H1 (cell line): ENCODE measurements around the gene MACF1. TPM values are rescaled to one million over a fixed set of nuclear protein-coding genes. Genes with fewer than 3 reads are reported as not detected.

Source experiments
- CTCF ChIA-PET: fragments of 300-600 bp; sonication (Branson Sonifier 250); formaldehyde crosslinking; loops from one replicate; lab custom pipeline; 2021; ENCODE audit not compliant: partially characterized antibody; lab: Charles Lee
- POLR2A ChIA-PET: fragments of 300-600 bp; sonication (Branson Sonifier 250); formaldehyde crosslinking; loops from one replicate; lab custom pipeline; 2021; ENCODE audit warnings: inconsistent platforms; ENCODE audit not compliant: partially characterized antibody; lab: Charles Lee
- DNase-seq, 2 experiments: peaks; one replicate each; pipeline versions ENCODE4 v3.0.0 to v3.0.0-alpha.2; 2010 to 2022; ENCODE audit warnings: low spot score in 2 of 2, low read depth in 1 of 2, mixed read lengths in 1 of 2
- FAIRE-seq: peaks from 2 replicates; lab custom pipeline; 2011; peaks lifted over from hg19 to GRCh38; lab: Jason Lieb, UNC
- H2AFZ ChIP-seq: 2 replicates; pipeline ENCODE4 v1.8.1; 2012; ENCODE audit warnings: low read length, inconsistent platforms
- H2AK5ac ChIP-seq: 2 replicates; pipeline ENCODE4 v1.6.1; 2013; ENCODE audit warnings: low read depth, low read length
- H2BK120ac ChIP-seq: replicated peaks from 2 replicates; pipeline ENCODE3; 2013; ENCODE audit warnings: low read depth, low read length, inconsistent platforms
- H2BK12ac ChIP-seq: 2 replicates; pipeline ENCODE4 v1.6.1; 2013; ENCODE audit warnings: low read depth, low read length
- H2BK15ac ChIP-seq: 2 replicates; pipeline ENCODE4 v1.6.1; 2013; ENCODE audit warnings: low read length
- H2BK20ac ChIP-seq: 2 replicates; pipeline ENCODE4 v1.6.1; 2013; ENCODE audit warnings: low read length
- H2BK5ac ChIP-seq: 2 replicates; pipeline ENCODE4 v1.6.1; 2013; ENCODE audit warnings: low read depth, low read length
- H3K14ac ChIP-seq: 2 replicates; pipeline ENCODE4 v1.6.1; 2013; ENCODE audit warnings: inconsistent platforms; ENCODE audit not compliant: insufficient read length
- H3K18ac ChIP-seq: 2 replicates; pipeline ENCODE4 v1.6.1; 2013; ENCODE audit warnings: low read length; ENCODE audit errors: extremely low read depth
- H3K23ac ChIP-seq: 2 replicates; pipeline ENCODE4 v1.6.1; 2013; ENCODE audit warnings: inconsistent platforms; ENCODE audit not compliant: insufficient read length
- H3K23me2 ChIP-seq: 2 replicates; pipeline ENCODE4 v1.6.1; 2013; ENCODE audit warnings: low read depth, low read length
- H3K27ac ChIP-seq: 2 replicates; pipeline ENCODE4 v1.6.1; 2011; ENCODE audit warnings: low read depth, low read length, inconsistent platforms
- H3K27me3 ChIP-seq, 4 experiments: replicated peaks in 1 of 4; 1 replicate in 1 of 4; 2 replicates in 3 of 4; pipeline versions ENCODE4 v1.6.1 to v1.8.1; 2011 to 2013; ENCODE audit warnings: low read length in 3 of 4, mild to moderate bottlenecking in 3 of 4, inconsistent platforms in 2 of 4, mixed read lengths in 2 of 4, moderate library complexity in 1 of 4; ENCODE audit not compliant: control insufficient read depth in 3 of 4, insufficient read depth in 3 of 4; ENCODE audit errors: extremely low read depth in 1 of 4
- H3K36me3 ChIP-seq, 4 experiments: 2 replicates each; pipeline versions ENCODE4 v1.6.1 to v1.8.1; 2011 to 2013; ENCODE audit warnings: mild to moderate bottlenecking in 4 of 4, low read length in 3 of 4, moderate library complexity in 2 of 4, control low read depth in 1 of 4, inconsistent platforms in 1 of 4; ENCODE audit not compliant: insufficient read depth in 4 of 4, control insufficient read depth in 2 of 4
- H3K4ac ChIP-seq: replicated peaks from 2 replicates; pipeline ENCODE3; 2013; ENCODE audit warnings: low read length, low read depth, mixed read lengths, inconsistent platforms; ENCODE audit not compliant: insufficient read length
- H3K4me1 ChIP-seq, 4 experiments: replicated peaks in 1 of 4; 1 replicate in 1 of 4; 2 replicates in 3 of 4; pipeline versions ENCODE4 v1.6.1 to v1.8.1; 2011 to 2013; ENCODE audit warnings: low read length in 3 of 4, inconsistent platforms in 2 of 4, mixed read lengths in 1 of 4; ENCODE audit not compliant: insufficient read depth in 4 of 4, control insufficient read depth in 3 of 4
- H3K4me2 ChIP-seq, 2 experiments: 2 replicates each; pipeline versions ENCODE4 v1.6.1 to v1.8.1; 2011 to 2013; ENCODE audit warnings: low read depth in 2 of 2, low read length in 2 of 2, control low read depth in 1 of 2, inconsistent platforms in 1 of 2, mild to moderate bottlenecking in 1 of 2; ENCODE audit not compliant: insufficient read depth in 1 of 2
- H3K4me3 ChIP-seq, 4 experiments: fragments of 200-600, 300-600 bp in 1 of 4; sonication (generic), shearing (Covaris generic), sonication (Bioruptor Twin) in 1 of 4; 2 replicates each; pipeline versions ENCODE4 v1.5.1 to v1.8.1; 2011 to 2016; ENCODE audit warnings: low read length in 4 of 4, low read depth in 3 of 4, control low read depth in 2 of 4, inconsistent platforms in 2 of 4, mild to moderate bottlenecking in 2 of 4, mixed read lengths in 1 of 4, moderate library complexity in 1 of 4; ENCODE audit not compliant: insufficient read depth in 2 of 4; ENCODE audit errors: extremely low read depth in 1 of 4
- H3K56ac ChIP-seq: replicated peaks from 2 replicates; pipeline ENCODE3; 2013; ENCODE audit warnings: low read depth, mild to moderate bottlenecking, mixed read lengths, low read length, inconsistent platforms; ENCODE audit not compliant: insufficient read length
- H3K79me1 ChIP-seq: 2 replicates; pipeline ENCODE4 v1.6.1; 2013; ENCODE audit warnings: low read depth, low read length, control low read depth
- H3K79me2 ChIP-seq, 2 experiments: 2 replicates each; pipeline versions ENCODE4 v1.6.1 to v1.8.1; 2012 to 2013; ENCODE audit warnings: low read length in 2 of 2, mild to moderate bottlenecking in 2 of 2, inconsistent platforms in 1 of 2; ENCODE audit not compliant: insufficient read depth in 2 of 2, control insufficient read depth in 1 of 2
- H3K9ac ChIP-seq, 4 experiments: replicated peaks in 1 of 4; 1 replicate in 1 of 4; 2 replicates in 3 of 4; pipeline versions ENCODE4 v1.6.1 to v1.8.1; 2011 to 2013; ENCODE audit warnings: low read depth in 3 of 4, low read length in 3 of 4, control low read depth in 2 of 4, mild to moderate bottlenecking in 2 of 4, moderate library complexity in 2 of 4, inconsistent platforms in 1 of 4; ENCODE audit errors: extremely low read depth in 1 of 4
- H3K9me3 ChIP-seq, 2 experiments: 2 replicates each; pipeline versions ENCODE4 v1.6.1 to v1.8.1; 2012 to 2013; ENCODE audit warnings: mild to moderate bottlenecking in 2 of 2, moderate library complexity in 2 of 2, control low read depth in 1 of 2, inconsistent platforms in 1 of 2, low read depth in 1 of 2, low read length in 1 of 2, mixed read lengths in 1 of 2; ENCODE audit not compliant: insufficient read depth in 2 of 2
- H4K20me1 ChIP-seq, 2 experiments: replicated peaks in 1 of 2; 2 replicates each; pipeline versions ENCODE3 to v1.8.1; 2011 to 2013; ENCODE audit warnings: inconsistent platforms in 2 of 2, low read length in 2 of 2, mild to moderate bottlenecking in 1 of 2; ENCODE audit not compliant: insufficient read depth in 2 of 2, control insufficient read depth in 1 of 2
- H4K5ac ChIP-seq: 2 replicates; pipeline ENCODE4 v1.6.1; 2013; ENCODE audit warnings: low read length, low read depth, mixed read lengths, inconsistent platforms; ENCODE audit not compliant: insufficient read length
- H4K8ac ChIP-seq: 2 replicates; pipeline ENCODE4 v1.8.0; 2013; ENCODE audit warnings: mild to moderate bottlenecking, moderate library complexity, low read length, inconsistent platforms; ENCODE audit not compliant: insufficient read depth; ENCODE audit errors: extremely low read depth
- H4K91ac ChIP-seq: replicated peaks from 2 replicates; pipeline ENCODE3; 2013; ENCODE audit warnings: low read length, mixed read lengths, inconsistent platforms; ENCODE audit not compliant: insufficient read length
- FOSL1 ChIP-seq: IDR thresholded peaks from 2 replicates; pipeline ENCODE4 v1.6.1; 2011; ENCODE audit warnings: mild to moderate bottlenecking, low read depth, low read length, moderate library complexity; ENCODE audit not compliant: insufficient read depth
- POLR2A ChIP-seq, 2 experiments: IDR thresholded peaks; 1 replicate in 1 of 2; 2 replicates in 1 of 2; pipeline ENCODE4 v1.6.1; 2011; ENCODE audit warnings: low read depth in 2 of 2, low read length in 2 of 2, mild to moderate bottlenecking in 2 of 2; ENCODE audit errors: control extremely low read depth in 1 of 2
- POLR2AphosphoS5 ChIP-seq: IDR thresholded peaks from 2 replicates; pipeline ENCODE4 v1.6.1; 2011; ENCODE audit warnings: low read depth, low read length
- POU5F1 ChIP-seq: IDR thresholded peaks from 2 replicates; pipeline ENCODE4 v1.6.1; 2011; ENCODE audit warnings: low read depth, mild to moderate bottlenecking, low read length, moderate library complexity
- SIX5 ChIP-seq: IDR thresholded peaks from 2 replicates; pipeline ENCODE4 v1.6.1; 2011; ENCODE audit warnings: mild to moderate bottlenecking, low read depth, low read length
- SP1 ChIP-seq: IDR thresholded peaks from 2 replicates; pipeline ENCODE4 v1.6.1; 2011; ENCODE audit warnings: low read depth, low read length
- SP2 ChIP-seq: IDR thresholded peaks from 2 replicates; pipeline ENCODE4 v1.6.1; 2012; ENCODE audit warnings: mild to moderate bottlenecking, low read length, inconsistent platforms
- TAF7 ChIP-seq: optimal IDR thresholded peaks from 2 replicates; pipeline ENCODE3; 2011; ENCODE audit warnings: low read depth, mild to moderate bottlenecking, inconsistent platforms, low read length, moderate library complexity, borderline replicate concordance
- YY1 ChIP-seq: IDR thresholded peaks from 2 replicates; pipeline ENCODE4 v1.6.1; 2011; ENCODE audit warnings: low read depth, mild to moderate bottlenecking, low read length
- WGBS, 2 experiments: shearing (Covaris generic) in 1 of 2; methylation state at CpG; one replicate each; pipeline versions ENCODE4 v1.1.6 to v1.1.7; 2013 to 2015; ENCODE audit warnings: low lambda C conversion rate in 2 of 2, mixed read lengths in 2 of 2, inconsistent platforms in 1 of 2, low coverage in 1 of 2, missing lambda C conversion rate in 1 of 2; ENCODE audit not compliant: insufficient replicate concordance in 2 of 2, insufficient coverage in 1 of 2, insufficient read length in 1 of 2; ENCODE audit errors: extremely low coverage in 1 of 2, missing lambda C conversion rate in 1 of 2; 5-methylcytosine and 5-hydroxymethylcytosine counted together
- polyA plus RNA-seq, 7 experiments: library from polyadenylated mRNA; depleted of rRNA in 3 of 7; stranded (reverse) in 5 of 7; unstranded in 2 of 7; fragments of >200 nt in 5 of 7; fragments of 200-250 nt in 2 of 7; gene quantifications; 1 replicate in 5 of 7; 2 replicates in 1 of 7; 4 replicates in 1 of 7; pipeline versions ENCODE4 v1.2.1 to v1.2.3, GENCODE V29; 2011 to 2013; ENCODE audit warnings: missing spikeins in 2 of 7, mixed read lengths in 2 of 7
- total RNA-seq: library from RNA; stranded (reverse); fragmentation: NEBNext Ultra II Directional; extraction: Animal tissue kit (Norgen Biotek cat#: 25700); gene quantifications from 2 replicates; pipeline ENCODE4 v1.2.1, GENCODE V29; 2021
- TF ChIP-seq, protein P1 (sequence below): IDR thresholded peaks from 2 replicates; pipeline ENCODE4 v1.6.1; 2012; ENCODE audit warnings: inconsistent platforms
- TF ChIP-seq, protein P2 (sequence below): IDR thresholded peaks from 2 replicates; pipeline ENCODE4 v1.6.1; 2012; ENCODE audit warnings: low read length, inconsistent platforms

MACF1 gene
- total and polyA plus RNA-seq, 2 of the 8 experiments (the other 6 are each of a cell fraction or from before 2014, with no cell fraction given): 59.8 to 285 TPM

DNA sequence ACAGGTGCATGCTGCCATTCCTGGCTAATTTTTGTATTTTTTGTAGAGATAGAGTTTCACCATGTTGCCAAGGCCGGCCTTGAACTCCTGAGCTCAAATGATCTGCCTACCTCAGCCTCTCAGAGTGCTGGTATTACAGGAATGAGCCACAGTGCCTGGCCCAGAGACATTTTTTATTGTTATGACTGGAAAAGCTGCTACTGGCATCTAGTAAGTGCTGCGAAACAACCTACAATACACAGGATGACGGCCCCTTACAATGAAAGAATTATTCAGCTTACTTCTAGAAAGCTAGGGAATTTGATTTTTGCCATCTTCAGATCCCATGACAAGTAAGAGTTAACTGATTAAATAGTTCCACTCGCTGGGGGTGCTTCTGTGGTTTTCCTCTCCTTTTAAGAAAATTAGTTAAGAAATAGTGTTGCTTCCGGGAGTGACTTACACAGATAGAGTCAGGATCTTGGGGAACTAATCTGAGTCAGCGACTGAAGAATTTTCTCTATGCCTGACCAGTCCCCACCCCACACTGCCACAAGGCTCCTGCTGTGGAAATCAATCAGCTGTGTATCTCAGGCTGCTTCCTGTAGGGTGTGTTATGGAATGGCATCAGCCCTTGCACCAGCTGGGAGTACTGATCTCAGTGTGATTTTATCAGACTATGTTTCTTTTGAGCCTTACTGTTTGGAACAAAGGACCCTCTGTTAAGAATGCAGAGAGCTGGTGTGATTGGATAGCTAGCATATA, 194.0 kb downstream of the MACF1 start:
- TF ChIP-seq POLR2A (IDR thresholded peaks at IDR 0.05; ENCODE audit: control extremely low read depth in 1 of 2, low read depth in 2 of 2, low read length in 2 of 2): no peak
- TF ChIP-seq, protein P1, sequence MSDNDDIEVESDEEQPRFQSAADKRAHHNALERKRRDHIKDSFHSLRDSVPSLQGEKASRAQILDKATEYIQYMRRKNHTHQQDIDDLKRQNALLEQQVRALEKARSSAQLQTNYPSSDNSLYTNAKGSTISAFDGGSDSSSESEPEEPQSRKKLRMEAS: no peak
- no peak for TF ChIP-seq POU5F1
- no peak for TF ChIP-seq SIX5
- TF ChIP-seq, protein P2, sequence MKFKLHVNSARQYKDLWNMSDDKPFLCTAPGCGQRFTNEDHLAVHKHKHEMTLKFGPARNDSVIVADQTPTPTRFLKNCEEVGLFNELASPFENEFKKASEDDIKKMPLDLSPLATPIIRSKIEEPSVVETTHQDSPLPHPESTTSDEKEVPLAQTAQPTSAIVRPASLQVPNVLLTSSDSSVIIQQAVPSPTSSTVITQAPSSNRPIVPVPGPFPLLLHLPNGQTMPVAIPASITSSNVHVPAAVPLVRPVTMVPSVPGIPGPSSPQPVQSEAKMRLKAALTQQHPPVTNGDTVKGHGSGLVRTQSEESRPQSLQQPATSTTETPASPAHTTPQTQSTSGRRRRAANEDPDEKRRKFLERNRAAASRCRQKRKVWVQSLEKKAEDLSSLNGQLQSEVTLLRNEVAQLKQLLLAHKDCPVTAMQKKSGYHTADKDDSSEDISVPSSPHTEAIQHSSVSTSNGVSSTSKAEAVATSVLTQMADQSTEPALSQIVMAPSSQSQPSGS: no peak
- TF ChIP-seq YY1: no peak
- no peak for TF ChIP-seq FOSL1
- no peak for TF ChIP-seq TAF7
- TF ChIP-seq SP1: no peak
- no peak for TF ChIP-seq SP2
- no peak for TF ChIP-seq POLR2AphosphoS5
- H2BK20ac ChIP-seq: no peak overlapping the region
- no peak overlapping the region for H2AFZ ChIP-seq
- H3K18ac ChIP-seq: no peak overlapping the region
- no peaks in the 10 kb centered on the region for H3K27me3 ChIP-seq
- no peaks in the 10 kb centered on the region for H3K9me3 ChIP-seq
- H3K79me1 ChIP-seq: peaks cover 7% of the 10 kb centered on the region; the same call in 1 of the 2 replicates
- DNase-seq: no peak
- no peak overlapping the region for H2BK5ac ChIP-seq
- no peak overlapping the region for H3K9ac ChIP-seq
- H3K4me2 ChIP-seq: no peak overlapping the region
- H4K20me1 ChIP-seq: no peaks in the 10 kb centered on the region
- no peak overlapping the region for H2BK120ac ChIP-seq
- H4K5ac ChIP-seq: no peak overlapping the region
- H3K4me1 ChIP-seq: peaks cover 0 to 4% (median under 1%) of the 10 kb centered on the region in 4 experiments; a peak in 2 of 7 replicates
- no peak overlapping the region for H3K4me3 ChIP-seq
- no peaks in the 10 kb centered on the region for H3K36me3 ChIP-seq
- CTCF ChIA-PET: interaction anchor here (0.7 to 4.0 kb wide), 7 partner anchors 8 to 207 kb away, joined by 3 to 36 read pairs (median 4); no protein-coding TSS in a partner anchor
- H3K4ac ChIP-seq: no peak overlapping the region
- no peak overlapping the region for H3K27ac ChIP-seq
- H4K8ac ChIP-seq: no peak overlapping the region
- no peak overlapping the region for H2AK5ac ChIP-seq
- no peak overlapping the region for H3K14ac ChIP-seq
- no peak for FAIRE-seq
- H2BK12ac ChIP-seq: no peak overlapping the region
- POLR2A ChIA-PET: interaction anchor here (1.0 to 2.1 kb wide), 4 partner anchors 10 to 176 kb away, joined by 3 to 9 read pairs (median 7); no protein-coding TSS in a partner anchor
- H3K56ac ChIP-seq: no peak overlapping the region
- no peaks in the 10 kb centered on the region for H3K23me2 ChIP-seq
- no peak overlapping the region for H2BK15ac ChIP-seq
- 74% methylated on average over 6 of the region's 6 CpGs; no CpG with 5 or more reads in 1 of the 2 experiments for WGBS, 2 experiments
- peaks cover 0 to 31% of the 10 kb centered on the region in 2 experiments; a peak in 2 of 4 replicates for H3K79me2 ChIP-seq
- H4K91ac ChIP-seq: no peak overlapping the region
- H3K23ac ChIP-seq: no peak overlapping the region
